A673 (cell line): Measurements from ENCODE around the gene CDK12. TPM values are rescaled to one million over a fixed set of nuclear protein-coding genes. Genes with fewer than 3 reads are reported as not detected.

Experiments
- BruUV-seq: library from RNA; stranded (reverse); fragments of 400-500 nt; replicated peaks from 2 replicates; lab custom pipeline; 2021; lab: Mats Ljungman, UMichigan
- CTCF ChIA-PET: fragments of 300-600 bp; sonication (Branson Sonifier 250); formaldehyde crosslinking; loops from one replicate; lab custom pipeline; 2022; ENCODE audit warnings: antibody characterized with exemption; lab: Charles Lee
- POLR2A ChIA-PET: fragments of 300-600 bp; sonication (Branson Sonifier 250); formaldehyde crosslinking; loops from one replicate; lab custom pipeline; 2022; ENCODE audit warnings: antibody characterized with exemption; ENCODE audit not compliant: low non-redundant PET; lab: Charles Lee
- DNase-seq: peaks from one replicate; pipeline ENCODE4 v3.0.0-alpha.2; 2015; ENCODE audit warnings: low spot score
- H3K27ac ChIP-seq: fragments of 200-600 bp; sonication (generic); 2 replicates; pipeline ENCODE4 v1.5.1; 2016; ENCODE audit warnings: mixed run types, low read depth, mild to moderate bottlenecking, mixed read lengths, antibody characterized with exemption, low read length; ENCODE audit not compliant: poor library complexity, severe bottlenecking
- H3K27me3 ChIP-seq: fragments of 200-600 bp; sonication (generic); replicated peaks from 2 replicates; pipeline ENCODE4 v1.6.1; 2017; ENCODE audit warnings: mixed run types, low read depth, mild to moderate bottlenecking, mixed read lengths, antibody characterized with exemption, low read length; ENCODE audit not compliant: insufficient read depth, poor library complexity
- H3K36me3 ChIP-seq: fragments of 200-600 bp; sonication (generic); 2 replicates; pipeline ENCODE4 v1.6.1; 2016; ENCODE audit warnings: mixed run types, mild to moderate bottlenecking, mixed read lengths, antibody characterized with exemption, low read length; ENCODE audit not compliant: insufficient read depth, poor library complexity, severe bottlenecking
- H3K4me1 ChIP-seq: fragments of 200-600 bp; sonication (generic); 2 replicates; pipeline ENCODE4 v1.6.1; 2017; ENCODE audit warnings: mixed run types, mild to moderate bottlenecking, mixed read lengths, antibody characterized with exemption, low read length; ENCODE audit not compliant: insufficient read depth, poor library complexity, severe bottlenecking
- H3K4me3 ChIP-seq: fragments of 200-600 bp; sonication (generic); 2 replicates; pipeline ENCODE4 v1.5.1; 2016; ENCODE audit warnings: low read depth, mixed run types, mild to moderate bottlenecking, mixed read lengths, low read length; ENCODE audit not compliant: poor library complexity, severe bottlenecking
- H3K9me3 ChIP-seq: fragments of 200-600 bp; sonication (generic); 2 replicates; pipeline ENCODE4 v1.6.1; 2016; ENCODE audit warnings: mixed run types, low read depth, mild to moderate bottlenecking, mixed read lengths, antibody characterized with exemption, low read length; ENCODE audit not compliant: poor library complexity, severe bottlenecking
- CTCF ChIP-seq: fragments of 300-800, 200-600 bp; sonication (generic); conservative IDR thresholded peaks from 2 replicates; pipeline ENCODE4 v1.5.1; 2017; ENCODE audit warnings: low read depth, mild to moderate bottlenecking, antibody characterized with exemption, low read length, moderate library complexity, mixed read lengths
- EZH2 ChIP-seq: fragments of 200-600 bp; sonication (generic); IDR thresholded peaks from 2 replicates; pipeline ENCODE4 v1.6.1; 2017; ENCODE audit warnings: borderline replicate concordance, low read depth, mild to moderate bottlenecking, mixed read lengths, antibody characterized with exemption, low read length; ENCODE audit not compliant: poor library complexity, severe bottlenecking
- intact Hi-C: fragments of 100-400 bp; cut with micrococcal nuclease; formaldehyde crosslinking; loops from one replicate; pipeline ENCODE4 v1.10.0; 2022; ENCODE audit not compliant: unreplicated experiment
- total RNA-seq: library from RNA; stranded (reverse); gene quantifications from 2 replicates; pipeline ENCODE4 v1.2.3, GENCODE V29; 2021

Gene CDK12
- total RNA-seq, 1 experiment from 2014 or later, result 43.5 TPM

- no TSS peak for BruUV-seq
- ChIA-PET POLR2A (no interaction called here), CTCF (no interaction called here)
- no peaks in the 10 kb centered on the region for H3K36me3 ChIP-seq
- H3K4me3 ChIP-seq, result no peak overlapping the region
- no peak for DNase-seq
- no peaks in the 10 kb centered on the region for H3K4me1 ChIP-seq
- TF ChIP-seq CTCF (no peak), EZH2 (no peak)
- no peak overlapping the region for H3K27ac ChIP-seq
- intact Hi-C loops, result no loop called here
- H3K27me3 ChIP-seq, result no peaks in the 10 kb centered on the region
- H3K9me3 ChIP-seq, result no peaks in the 10 kb centered on the region
These were observed 77.6 kb downstream of the CDK12 start for GRCh38 chr17:39538866-39539265.

- Histone ChIP-seq H3K4me3 (no peak overlapping the region), H3K9me3 (no peaks in the 10 kb centered on the region), H3K27me3 (no peaks in the 10 kb centered on the region), H3K27ac (no peak overlapping the region), H3K4me1 (no peaks in the 10 kb centered on the region), H3K36me3 (no peaks in the 10 kb centered on the region)
- ChIA-PET POLR2A (no interaction called here), CTCF (no interaction called here)
- no TSS peak for BruUV-seq
- no peak for DNase-seq
- TF ChIP-seq CTCF (no peak), EZH2 (no peak)
- intact Hi-C loops, result no loop called here
These were observed 79.3 kb downstream of the CDK12 start for GRCh38 chr17:39540611-39541010.

GRCh38 chr17:39541652-39542051 is 80.4 kb downstream of the CDK12 start:
- no peaks in the 10 kb centered on the region for H3K36me3 ChIP-seq
- no peak for DNase-seq
- no peaks in the 10 kb centered on the region for H3K4me1 ChIP-seq
- intact Hi-C loops, result no loop called here
- ChIA-PET POLR2A (no interaction called here), CTCF (no interaction called here)
- H3K4me3 ChIP-seq, result no peak overlapping the region
- no peak for TF ChIP-seq EZH2
- no peak for TF ChIP-seq CTCF
- H3K27ac ChIP-seq, result no peak overlapping the region
- BruUV-seq, result no TSS peak
- no peaks in the 10 kb centered on the region for H3K9me3 ChIP-seq
- H3K27me3 ChIP-seq, result no peaks in the 10 kb centered on the region
